ENCODE results near the gene IPPK.

The IPPK gene

GRCh38 chr9:92614123-92614510 is 55.8 kb downstream of the IPPK start:
- Histone ChIP-seq H3K27me3 (ENCODE audit: insufficient read depth, low read length, poor library complexity) (no peaks in the 10 kb centered on the region), H4K20me1 (ENCODE audit: insufficient read depth, low read length) (no peaks in the 10 kb centered on the region; the same call in 1 of the 2 replicates), H3K9ac (ENCODE audit: low read depth, low read length) (no peak overlapping the region), H3K36me3 (ENCODE audit: insufficient read depth, low read length) (peaks cover 86% of the 10 kb centered on the region), H3K27ac (ENCODE audit: low read length) (no peak overlapping the region), H3K4me3 (ENCODE audit: low read depth in 1 of 2, low read length in 2 of 2) (no peak overlapping the region), H3K79me2 (ENCODE audit: insufficient read depth, low read length) (no peaks in the 10 kb centered on the region), H3K4me2 (ENCODE audit: insufficient read depth, low read length) (no peak overlapping the region), H3K9me3 (ENCODE audit: insufficient read depth, low read length, severe bottlenecking) (no peaks in the 10 kb centered on the region), H3K4me1 (ENCODE audit: insufficient read depth, low read length) (no peaks in the 10 kb centered on the region), H2AFZ (ENCODE audit: low read depth, low read length) (no peak overlapping the region)
- TF ChIP-seq CTCF (IDR thresholded peaks at IDR 0.05; ENCODE audit: borderline replicate concordance, extremely low read depth, low read length, poor library complexity, severe bottlenecking) (no peak), EZH2 (IDR thresholded peaks at IDR 0.05; ENCODE audit: borderline replicate concordance, low read depth, low read length, severe bottlenecking) (no peak)
- ATAC-seq (ENCODE audit: insufficient read depth, low read depth) (no peak), DNase-seq (no peak)

- peaks cover 80% of the 10 kb centered on the region for H3K36me3 ChIP-seq (ENCODE audit: insufficient read depth, low read length)
- no peak overlapping the region for H3K4me3 ChIP-seq (ENCODE audit: low read depth in 1 of 2, low read length in 2 of 2)
- no peaks in the 10 kb centered on the region for H3K79me2 ChIP-seq (ENCODE audit: insufficient read depth, low read length)
- no peak overlapping the region for H3K9ac ChIP-seq (ENCODE audit: low read depth, low read length)
- ATAC-seq (ENCODE audit: insufficient read depth, low read depth) (no peak), DNase-seq (no peak)
- no peaks in the 10 kb centered on the region; the same call in 1 of the 2 replicates for H4K20me1 ChIP-seq (ENCODE audit: insufficient read depth, low read length)
- TF ChIP-seq EZH2 (IDR thresholded peaks at IDR 0.05; ENCODE audit: borderline replicate concordance, low read depth, low read length, severe bottlenecking), result no peak
- TF ChIP-seq CTCF (IDR thresholded peaks at IDR 0.05; ENCODE audit: borderline replicate concordance, extremely low read depth, low read length, poor library complexity, severe bottlenecking), result no peak
- H3K4me2 ChIP-seq (ENCODE audit: insufficient read depth, low read length), result no peak overlapping the region
- H3K27me3 ChIP-seq (ENCODE audit: insufficient read depth, low read length, poor library complexity), result no peaks in the 10 kb centered on the region
- H3K27ac ChIP-seq (ENCODE audit: low read length), result no peak overlapping the region
- no peaks in the 10 kb centered on the region for H3K9me3 ChIP-seq (ENCODE audit: insufficient read depth, low read length, severe bottlenecking)
- no peaks in the 10 kb centered on the region for H3K4me1 ChIP-seq (ENCODE audit: insufficient read depth, low read length)
- H2AFZ ChIP-seq (ENCODE audit: low read depth, low read length), result no peak overlapping the region
Observed at GRCh38 chr9:92613268-92614122, 56.4 kb downstream of the IPPK start.

- DNase-seq, result no peak
- H3K4me1 ChIP-seq (ENCODE audit: insufficient read depth, low read length), result no peaks in the 10 kb centered on the region
- H3K36me3 ChIP-seq (ENCODE audit: insufficient read depth, low read length), result peaks cover 73% of the 10 kb centered on the region
- no peak overlapping the region for H3K9ac ChIP-seq (ENCODE audit: low read depth, low read length)
- no peak overlapping the region for H3K27ac ChIP-seq (ENCODE audit: low read length)
- H4K20me1 ChIP-seq (ENCODE audit: insufficient read depth, low read length), result no peaks in the 10 kb centered on the region; the same call in 1 of the 2 replicates
- H3K27me3 ChIP-seq (ENCODE audit: insufficient read depth, low read length, poor library complexity), result no peaks in the 10 kb centered on the region
- TF ChIP-seq EZH2 (IDR thresholded peaks at IDR 0.05; ENCODE audit: borderline replicate concordance, low read depth, low read length, severe bottlenecking) (no peak), CTCF (IDR thresholded peaks at IDR 0.05; ENCODE audit: borderline replicate concordance, extremely low read depth, low read length, poor library complexity, severe bottlenecking) (no peak)
- no peaks in the 10 kb centered on the region for H3K9me3 ChIP-seq (ENCODE audit: insufficient read depth, low read length, severe bottlenecking)
- no peak for ATAC-seq (ENCODE audit: insufficient read depth, low read depth)
- no peaks in the 10 kb centered on the region for H3K79me2 ChIP-seq (ENCODE audit: insufficient read depth, low read length)
- no peak overlapping the region for H2AFZ ChIP-seq (ENCODE audit: low read depth, low read length)
- no peak overlapping the region for H3K4me2 ChIP-seq (ENCODE audit: insufficient read depth, low read length)
- H3K4me3 ChIP-seq (ENCODE audit: low read depth in 1 of 2, low read length in 2 of 2), result no peak overlapping the region
Observed at GRCh38 chr9:92612816-92613215, 57.1 kb downstream of the IPPK start.
